HepG2 (cell line): Measurements from ENCODE around the gene CCSER2. TPM values are rescaled to one million over a fixed set of nuclear protein-coding genes. Genes with fewer than 3 reads are reported as not detected.

Experiments
- ATAC-seq: fragments of 200-7000 bp; cut with Tn5 transposase; 3 replicates; pipeline ENCODE4 v1.9.1; 2020; ENCODE audit warnings: mild to moderate bottlenecking, moderate library complexity
- BruUV-seq: library from RNA; stranded (reverse); fragments of 400-500 nt; replicated peaks from 2 replicates; lab custom pipeline; 2021; lab: Mats Ljungman, UMichigan
- CTCF ChIA-PET: fragments of 300-600 bp; formaldehyde crosslinking; extraction: SDS; loops from one replicate; lab custom pipeline; 2021; ENCODE audit warnings: low total read pairs, inconsistent platforms, low intra/inter-chr PET ratio; lab: Yijun Ruan, JAX
- POLR2A ChIA-PET: fragments of 350-600 bp; sonication (Branson Sonifier 250); formaldehyde crosslinking; loops from one replicate; lab custom pipeline; 2020; ENCODE audit warnings: antibody characterized with exemption, inconsistent platforms; lab: Yijun Ruan, JAX
- DNase-seq: peaks from one replicate; pipeline ENCODE4 v3.0.0-alpha.2; 2015; ENCODE audit warnings: low spot score
- FAIRE-seq: peaks from 3 replicates; lab custom pipeline; 2011; peaks lifted over from hg19 to GRCh38; lab: Jason Lieb, UNC
- H2AFZ ChIP-seq: one replicate; pipeline ENCODE4 v1.6.1; 2011; ENCODE audit warnings: low read length, inconsistent platforms
- H3K27ac ChIP-seq: fragments of 300-600 bp; 3 replicates; pipeline ENCODE4 v1.8.0; 2011; ENCODE audit warnings: mixed run types, mild to moderate bottlenecking, mixed read lengths, low read length, inconsistent platforms; ENCODE audit not compliant: insufficient read depth; ENCODE audit errors: extremely low read length
- H3K27me3 ChIP-seq, 2 experiments: fragments of 200-600 bp in 1 of 2; 2 replicates in 1 of 2; 3 replicates in 1 of 2; pipeline versions ENCODE4 v1.6.0 to v1.8.0; 2011; ENCODE audit warnings: low read length in 2 of 2, mild to moderate bottlenecking in 2 of 2, moderate library complexity in 2 of 2, inconsistent platforms in 1 of 2; ENCODE audit not compliant: insufficient read depth in 2 of 2, control insufficient read depth in 1 of 2
- H3K36me3 ChIP-seq, 2 experiments: fragments of 200-600 bp in 1 of 2; replicated peaks in 1 of 2; 2 replicates in 1 of 2; 3 replicates in 1 of 2; pipeline versions ENCODE4 v1.5.1 to v1.8.0; 2011; ENCODE audit warnings: low read length in 2 of 2, inconsistent platforms in 1 of 2; ENCODE audit not compliant: insufficient read depth in 2 of 2, control insufficient read depth in 1 of 2
- H3K4me1 ChIP-seq: 2 replicates; pipeline ENCODE4 v1.5.1; 2012; ENCODE audit warnings: low read length, inconsistent platforms; ENCODE audit not compliant: insufficient read depth
- H3K4me2 ChIP-seq: 2 replicates; pipeline ENCODE4 v1.6.0; 2011; ENCODE audit warnings: low read depth, low read length, inconsistent platforms
- H3K4me3 ChIP-seq, 3 experiments: fragments of 200-600 bp in 1 of 3; sonication (generic), shearing (Covaris generic) in 1 of 3; replicated peaks in 1 of 3; 2 replicates each; pipeline ENCODE4 v1.5.1; 2011 to 2016; ENCODE audit warnings: low read length in 3 of 3, inconsistent platforms in 2 of 3, low read depth in 2 of 3, mild to moderate bottlenecking in 2 of 3, control low read depth in 1 of 3, mixed read lengths in 1 of 3; ENCODE audit not compliant: insufficient read depth in 1 of 3
- H3K79me2 ChIP-seq: one replicate; pipeline ENCODE4 v1.6.1; 2011; ENCODE audit warnings: low read length, inconsistent platforms; ENCODE audit not compliant: insufficient read depth
- H3K9ac ChIP-seq: 2 replicates; pipeline ENCODE4 v1.6.0; 2011; ENCODE audit warnings: mild to moderate bottlenecking, low read depth, low read length, inconsistent platforms; ENCODE audit not compliant: insufficient read depth
- H3K9me3 ChIP-seq: 2 replicates; pipeline ENCODE4 v1.5.1; 2012; ENCODE audit warnings: mild to moderate bottlenecking, low read length
- H4K20me1 ChIP-seq: 2 replicates; pipeline ENCODE4 v1.6.0; 2011; ENCODE audit warnings: inconsistent platforms, mild to moderate bottlenecking, low read length, moderate library complexity; ENCODE audit not compliant: insufficient read depth
- ASH2L ChIP-seq: fragments of 300-600, 200-600 bp; sonication (generic); IDR thresholded peaks from 2 replicates; pipeline ENCODE4 v1.7.0; 2017; ENCODE audit warnings: low read depth, mild to moderate bottlenecking, moderate library complexity, mixed read lengths, low read length; ENCODE audit not compliant: insufficient read length
- CBFB ChIP-seq: sonication (generic); formaldehyde crosslinking; IDR thresholded peaks from 2 replicates; pipeline ENCODE4 v1.4.0; 2020; ENCODE audit warnings: missing genetic modification reagents
- EP300 ChIP-seq, 3 experiments: sonication (generic) in 1 of 3; formaldehyde crosslinking in 1 of 3; IDR thresholded peaks; 2 replicates each; pipeline versions ENCODE4 v1.5.1 to v1.6.1; 2011 to 2020; ENCODE audit warnings: low read depth in 2 of 3, low read length in 2 of 3, borderline replicate concordance in 1 of 3, improper control_type of control experiment in 1 of 3, mild to moderate bottlenecking in 1 of 3, missing genetic modification reagents in 1 of 3, moderate library complexity in 1 of 3
- GPN1 ChIP-seq: sonication (generic); formaldehyde crosslinking; IDR thresholded peaks from 2 replicates; pipeline ENCODE4 v1.5.1; 2020; ENCODE audit warnings: missing genetic modification reagents, borderline replicate concordance
- HDAC2 ChIP-seq: sonication (generic); formaldehyde crosslinking; IDR thresholded peaks from 2 replicates; pipeline ENCODE4 v1.4.0; 2020; ENCODE audit warnings: missing genetic modification reagents
- KMT2A ChIP-seq: sonication (generic); formaldehyde crosslinking; IDR thresholded peaks from 2 replicates; pipeline ENCODE4 v1.4.0; 2020; ENCODE audit warnings: missing genetic modification reagents
- MBD4 ChIP-seq: IDR thresholded peaks from 2 replicates; pipeline ENCODE4 v1.6.1; 2012; ENCODE audit warnings: low read length, inconsistent platforms, borderline replicate concordance
- MED1 ChIP-seq: sonication (generic); formaldehyde crosslinking; IDR thresholded peaks from 2 replicates; pipeline ENCODE4 v1.4.0; 2020; ENCODE audit warnings: missing genetic modification reagents
- NFE2 ChIP-seq: sonication (generic); formaldehyde crosslinking; IDR thresholded peaks from 2 replicates; pipeline ENCODE4 v1.4.0; 2020; ENCODE audit warnings: missing genetic modification reagents
- NONO ChIP-seq, 2 experiments: fragments of 450-650 bp in 1 of 2; sonication (generic) in 1 of 2; formaldehyde crosslinking in 1 of 2; IDR thresholded peaks in 1 of 2; conservative IDR thresholded peaks in 1 of 2; 2 replicates each; pipeline versions ENCODE4 v1.6.1 to v1.8.0; 2017 to 2022; ENCODE audit warnings: mild to moderate bottlenecking in 1 of 2, missing genetic modification reagents in 1 of 2, moderate library complexity in 1 of 2
- NR1H2 ChIP-seq: sonication (generic); formaldehyde crosslinking; IDR thresholded peaks from 2 replicates; pipeline ENCODE4 v1.8.1; 2022; ENCODE audit warnings: low read depth, missing genetic modification reagents, borderline replicate concordance
- TCF7 ChIP-seq: sonication (generic); IDR thresholded peaks from 2 replicates; pipeline ENCODE4 v1.6.1; 2016; ENCODE audit warnings: antibody characterized with exemption, low read depth
- ZBTB39 ChIP-seq: sonication (generic); formaldehyde crosslinking; IDR thresholded peaks from 2 replicates; pipeline ENCODE4 v1.5.0; 2020; ENCODE audit warnings: missing genetic modification reagents
- ZGPAT ChIP-seq: IDR thresholded peaks from 2 replicates; pipeline ENCODE4 v1.6.1; 2016; ENCODE audit warnings: mild to moderate bottlenecking
- ZNF12 ChIP-seq: sonication (generic); formaldehyde crosslinking; IDR thresholded peaks from 2 replicates; pipeline ENCODE4 v1.5.0; 2020; ENCODE audit warnings: missing genetic modification reagents
- ZNF18 ChIP-seq: sonication (generic); formaldehyde crosslinking; IDR thresholded peaks from 2 replicates; pipeline ENCODE4 v1.8.0; 2022; ENCODE audit warnings: mild to moderate bottlenecking, missing genetic modification reagents; ENCODE audit not compliant: insufficient replicate concordance
- ZNF232 ChIP-seq: sonication (generic); formaldehyde crosslinking; IDR thresholded peaks from 2 replicates; pipeline ENCODE4 v1.4.0; 2020; ENCODE audit warnings: missing genetic modification reagents, borderline replicate concordance
- ZNF720 ChIP-seq: sonication (generic); formaldehyde crosslinking; IDR thresholded peaks from 2 replicates; pipeline ENCODE4 v1.4.0; 2020; ENCODE audit warnings: missing genetic modification reagents
- ZNF839 ChIP-seq: sonication (generic); formaldehyde crosslinking; IDR thresholded peaks from 2 replicates; pipeline ENCODE4 v1.4.0; 2020; ENCODE audit warnings: missing genetic modification reagents, mild to moderate bottlenecking, borderline replicate concordance
- WGBS: methylation state at CpG from one replicate; pipeline ENCODE4 v1.1.6; 2017; ENCODE audit warnings: low lambda C conversion rate; 5-methylcytosine and 5-hydroxymethylcytosine counted together
- in situ Hi-C: cut with HindIII; loops from 2 replicates; pipeline ENCODE4 v1.10.0; 2017; ENCODE audit warnings: low pct_unique_long_range_greater_than_20kb; ENCODE audit not compliant: extremely low pct_ligation_motif_present
- intact Hi-C: fragments of 100-400 bp; cut with micrococcal nuclease; formaldehyde crosslinking; loops from one replicate; pipeline ENCODE4 v1.10.0; 2022; ENCODE audit not compliant: unreplicated experiment
- polyA plus RNA-seq, 8 experiments: library from polyadenylated mRNA; depleted of rRNA in 3 of 8; stranded (reverse) in 7 of 8; unstranded in 1 of 8; fragments of >200 nt; fragmentation: Illumina TruSeq in 4 of 8; extraction: Trizol in 4 of 8; gene quantifications; 2 replicates each; pipeline versions ENCODE4 v1.2.1 to v1.2.3, GENCODE V29; 2011 to 2016; ENCODE audit warnings: low read depth in 4 of 8, missing spikeins in 1 of 8, mixed read lengths in 1 of 8; ENCODE audit not compliant: insufficient read depth in 1 of 8
- total RNA-seq, 5 experiments: library from RNA; depleted of rRNA; stranded (reverse); fragments of >200 nt; fragmentation: Illumina TruSeq; extraction: Trizol; gene quantifications; 2 replicates each; pipeline ENCODE4 v1.2.3, GENCODE V29; 2016; ENCODE audit warnings: low read depth in 1 of 5

Gene CCSER2
- total and polyA plus RNA-seq, 2 of the 13 experiments (the other 11 are each of a cell fraction or from before 2014, with no cell fraction given), result 13.3 to 17.2 TPM

GRCh38 chr10:84523526-84523925, 195.1 kb downstream of the CCSER2 start:
- Histone ChIP-seq H3K4me1 (peaks cover 57% of the 10 kb centered on the region), H3K4me3 (peak overlapping the region in 1 of 3 experiments; percentile 10; a peak in 1 of 6 replicates), H4K20me1 (no peaks in the 10 kb centered on the region), H3K79me2 (no peaks in the 10 kb centered on the region), H3K27ac (peak overlapping the region; percentile 65), H3K9me3 (peaks cover 14% of the 10 kb centered on the region; the same call in 1 of the 2 replicates), H3K4me2 (peak overlapping the region; percentile 39), H2AFZ (no peak overlapping the region), H3K36me3 (no peaks in the 10 kb centered on the region), H3K9ac (peak overlapping the region; percentile 18; the same call in 1 of the 2 replicates), H3K27me3 (no peaks in the 10 kb centered on the region)
- WGBS, result 7% methylated on average over 5 of the region's 5 CpGs
- CTCF ChIA-PET, result no interaction called here
- peak; percentile 94 for ATAC-seq
- intact Hi-C loops, result no loop called here
- no TSS peak for BruUV-seq
- POLR2A ChIA-PET, result interaction anchor here (1.1 to 2.2 kb wide), 2 partner anchors 14 to 25 kb away, joined by 6 to 7 read pairs; no protein-coding TSS in a partner anchor
- peak; percentile 64 for FAIRE-seq
- DNase-seq, result peak; percentile 94
- in situ Hi-C loops, result loop anchor here (5.0 kb wide), 1 partner anchor 61 kb away; no protein-coding TSS in a partner anchor
- TF ChIP-seq EP300 (IDR thresholded peaks at IDR 0.05; ENCODE audit: low read depth in 2 of 2, low read length in 2 of 2) (peak in 1 of 2 experiments; percentile 84; a peak in 2 of 4 replicates), EP300 (CRISPR knock-in tag; IDR thresholded peaks at IDR 0.05; ENCODE audit: borderline replicate concordance) (no peak), NONO (IDR thresholded peaks at IDR 0.05) (no peak), NONO (CRISPR knock-in tag; conservative IDR thresholded peaks at IDR 0.05) (no peak; the same call in 1 of the 2 replicates), ZGPAT (CRISPR knock-in tag) (peak; percentile 41; the same call in 1 of the 2 replicates), TCF7 (peak; percentile 94), CBFB (no peak), ZNF232 (no peak), HDAC2 (peak; percentile 72; the same call in 1 of the 2 replicates), ZBTB39 (CRISPR knock-in tag) (no peak), ZNF839 (CRISPR knock-in tag) (no peak), ZNF720 (CRISPR knock-in tag) (no peak), NFE2 (CRISPR knock-in tag) (no peak), KMT2A (CRISPR knock-in tag) (no peak), ZNF18 (CRISPR knock-in tag) (no peak), MED1 (CRISPR knock-in tag) (0 out of 2 replicates have a peak, but pooled peaks have one; percentile 44), MBD4 (no peak), GPN1 (CRISPR knock-in tag) (no peak), NR1H2 (CRISPR knock-in tag) (no peak), ZNF12 (CRISPR knock-in tag) (peak; percentile 59; the same call in 1 of the 2 replicates), ASH2L (peak; percentile 43)
